Stimulated activated naive B cell treated with anti-CD40 and anti-IgM and Interleukin-4, amounts not matched to agents 10 μg/mL and 1 μg/mL and 100 μg/mL, for 72 hours (primary cell): Measurements from ENCODE around the gene TMEM229B.

Experiments
- ATAC-seq, 2 donors: fragments of 150-1000 bp; cut with Tn5 transposase; replicated peaks; 2 replicates each; pipeline ENCODE4 v1.10.0; 2021; ENCODE audit warnings: moderate library complexity in 1 of 2
- DNase-seq: peaks from one replicate; pipeline ENCODE4 v3.0.0; 2021
- H3K27ac Mint-ChIP-seq: one replicate; pipeline ENCODE4 v1.8.0; 2022; ENCODE audit warnings: mild to moderate bottlenecking, mixed read lengths
- H3K27me3 Mint-ChIP-seq, 2 donors: one replicate each; pipeline ENCODE4 v1.8.0; 2022; ENCODE audit warnings: mixed read lengths in 2 of 2
- H3K36me3 Mint-ChIP-seq, 2 donors: one replicate each; pipeline ENCODE4 v1.8.0; 2022; ENCODE audit warnings: mixed read lengths in 2 of 2, mild to moderate bottlenecking in 1 of 2
- H3K4me1 Mint-ChIP-seq, 2 donors: one replicate each; pipeline ENCODE4 v1.8.0; 2022; ENCODE audit warnings: mixed read lengths in 2 of 2, mild to moderate bottlenecking in 1 of 2
- H3K4me3 Mint-ChIP-seq, 2 donors: one replicate each; pipeline ENCODE4 v1.8.0; 2022; ENCODE audit warnings: mild to moderate bottlenecking in 2 of 2, mixed read lengths in 2 of 2, moderate library complexity in 1 of 2
- H3K9me3 Mint-ChIP-seq, 2 donors: one replicate each; pipeline ENCODE4 v1.8.0; 2022; ENCODE audit warnings: mixed read lengths in 2 of 2, mild to moderate bottlenecking in 1 of 2

The TMEM229B gene

GRCh38 chr14:67487937-67488893, at the start of gene TMEM229B:
TMEM229B (minus strand) TSS chr14:67488721; CDS start chr14:67473923, 14,798 bp downstream.
- Mint-ChIP-seq H3K36me3 (peaks cover 10 to 17% of the 10 kb centered on the region in 2 donors), H3K9me3 (peaks cover 0 to 5% of the 10 kb centered on the region in 2 donors), H3K4me1 (peaks cover 53 to 85% of the 10 kb centered on the region in 2 donors), H3K27ac (peak within 1 kb of the TSS; percentile 95), H3K27me3 (no peaks in the 10 kb centered on the region), H3K4me3 (peak within 1 kb of the TSS; percentile 74 to 84)
- ATAC-seq = peak; percentile 91 to 93
- DNase-seq = peak; percentile 89

GRCh38 chr14:67537736-67538135, 49.2 kb upstream of the TMEM229B start:
- H3K27me3 Mint-ChIP-seq = peaks cover 30 to 44% of the 10 kb centered on the region in 2 donors
- H3K36me3 Mint-ChIP-seq = no peaks in the 10 kb centered on the region
- H3K4me1 Mint-ChIP-seq = peaks cover 10 to 14% of the 10 kb centered on the region in 2 donors
- DNase-seq = no peak
- no peak overlapping the region for H3K27ac Mint-ChIP-seq
- no peak for ATAC-seq
- H3K4me3 Mint-ChIP-seq = no peak overlapping the region
- no peaks in the 10 kb centered on the region for H3K9me3 Mint-ChIP-seq

DNA sequence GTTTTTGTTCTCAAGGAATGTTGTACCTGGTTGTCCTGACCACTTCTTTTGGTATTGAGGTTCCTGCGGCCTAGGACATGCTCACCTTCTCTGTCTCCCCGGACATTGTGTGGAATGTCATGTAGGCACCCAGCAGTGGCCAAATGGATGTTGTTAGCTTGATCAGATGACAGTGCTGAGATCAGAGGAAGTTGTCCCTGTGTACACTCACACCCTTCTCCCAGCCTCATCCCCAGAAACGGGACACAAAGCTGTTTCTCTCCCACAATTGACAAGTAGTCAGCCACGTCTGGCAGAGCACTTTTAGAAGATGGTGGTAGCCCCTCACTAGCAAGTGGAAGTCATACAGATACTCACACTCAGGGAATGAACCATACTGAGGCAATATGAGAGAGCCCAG, 47.6 kb upstream of the TMEM229B start:
- DNase-seq (no peak), ATAC-seq (no peak)
- no peak overlapping the region for H3K4me3 Mint-ChIP-seq
- no peak overlapping the region for H3K27ac Mint-ChIP-seq
- H3K27me3 Mint-ChIP-seq = peaks cover 23 to 37% of the 10 kb centered on the region in 2 donors
- H3K4me1 Mint-ChIP-seq = peaks cover 5 to 8% of the 10 kb centered on the region in 2 donors
- no peaks in the 10 kb centered on the region for H3K36me3 Mint-ChIP-seq
- no peaks in the 10 kb centered on the region for H3K9me3 Mint-ChIP-seq

DNA sequence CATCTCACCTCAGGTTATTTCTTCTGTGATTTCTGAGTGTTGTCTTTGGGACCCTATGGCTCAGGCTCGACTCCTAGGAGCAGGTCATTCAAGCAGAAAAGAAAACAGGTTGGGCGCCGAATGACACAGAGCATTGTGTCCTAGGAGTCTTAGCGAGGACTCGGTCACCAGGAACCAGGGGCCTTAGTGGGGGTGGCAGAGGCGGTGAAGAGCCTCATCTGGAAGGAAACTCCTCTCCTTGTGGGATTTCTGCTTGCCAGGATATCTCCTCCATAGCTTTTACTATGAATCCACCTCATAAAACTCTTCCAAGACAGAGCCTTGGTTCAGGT, 45.2 kb upstream of the TMEM229B start:
- H3K27ac Mint-ChIP-seq = no peak overlapping the region
- DNase-seq = no peak
- no peaks in the 10 kb centered on the region for H3K36me3 Mint-ChIP-seq
- ATAC-seq = no peak
- peaks cover 40 to 51% of the 10 kb centered on the region in 2 donors for H3K27me3 Mint-ChIP-seq
- peak overlapping the region; percentile 66 to 74 for H3K4me3 Mint-ChIP-seq
- no peaks in the 10 kb centered on the region for H3K9me3 Mint-ChIP-seq
- H3K4me1 Mint-ChIP-seq = peaks cover 5 to 8% of the 10 kb centered on the region in 2 donors

- DNase-seq = peak; percentile 31
- ATAC-seq = peak; percentile 82 to 85
- H3K36me3 Mint-ChIP-seq = no peaks in the 10 kb centered on the region
- peaks cover 5 to 7% of the 10 kb centered on the region in 2 donors for H3K4me1 Mint-ChIP-seq
- H3K27me3 Mint-ChIP-seq = peaks cover 45 to 57% of the 10 kb centered on the region in 2 donors
- H3K9me3 Mint-ChIP-seq = no peaks in the 10 kb centered on the region
- peak within 1 kb of the TSS; percentile 74 to 81 for H3K4me3 Mint-ChIP-seq
- no peak within 1 kb of the TSS for H3K27ac Mint-ChIP-seq
Measured at GRCh38 chr14:67532998-67533753, 44.7 kb upstream of the TMEM229B start, which contains the start of gene PLEKHH1. PLEKHH1 (plus strand) TSS chr14:67533290; CDS start chr14:67541868, 8,578 bp downstream.

DNA sequence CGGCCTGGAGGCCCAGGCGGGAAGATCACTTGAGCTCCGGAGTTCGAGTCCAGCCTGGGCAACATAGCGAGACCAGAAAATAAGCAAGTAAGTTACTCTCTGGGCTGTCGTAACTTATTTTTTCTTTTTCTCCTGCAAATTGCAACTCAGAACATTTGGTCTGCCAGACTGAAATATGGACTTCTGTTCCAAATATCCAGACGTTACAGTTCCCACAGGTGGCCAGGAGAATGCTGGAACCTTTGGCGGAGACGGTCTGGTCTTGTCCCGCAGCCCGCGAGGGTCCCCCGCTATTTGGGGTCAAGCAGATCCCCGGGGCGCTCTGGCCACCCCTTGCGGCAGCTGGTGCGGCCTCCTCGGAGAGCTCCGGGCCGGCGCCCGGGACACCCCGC, 44.1 kb upstream of the TMEM229B start:
- Mint-ChIP-seq H3K36me3 (no peaks in the 10 kb centered on the region), H3K4me3 (peak overlapping the region; percentile 39 to 81), H3K4me1 (peaks cover under 1 to 3% of the 10 kb centered on the region in 2 donors), H3K27ac (no peak overlapping the region), H3K27me3 (peaks cover 45 to 63% of the 10 kb centered on the region in 2 donors), H3K9me3 (no peaks in the 10 kb centered on the region)
- ATAC-seq (no peak), DNase-seq (no peak)

DNA sequence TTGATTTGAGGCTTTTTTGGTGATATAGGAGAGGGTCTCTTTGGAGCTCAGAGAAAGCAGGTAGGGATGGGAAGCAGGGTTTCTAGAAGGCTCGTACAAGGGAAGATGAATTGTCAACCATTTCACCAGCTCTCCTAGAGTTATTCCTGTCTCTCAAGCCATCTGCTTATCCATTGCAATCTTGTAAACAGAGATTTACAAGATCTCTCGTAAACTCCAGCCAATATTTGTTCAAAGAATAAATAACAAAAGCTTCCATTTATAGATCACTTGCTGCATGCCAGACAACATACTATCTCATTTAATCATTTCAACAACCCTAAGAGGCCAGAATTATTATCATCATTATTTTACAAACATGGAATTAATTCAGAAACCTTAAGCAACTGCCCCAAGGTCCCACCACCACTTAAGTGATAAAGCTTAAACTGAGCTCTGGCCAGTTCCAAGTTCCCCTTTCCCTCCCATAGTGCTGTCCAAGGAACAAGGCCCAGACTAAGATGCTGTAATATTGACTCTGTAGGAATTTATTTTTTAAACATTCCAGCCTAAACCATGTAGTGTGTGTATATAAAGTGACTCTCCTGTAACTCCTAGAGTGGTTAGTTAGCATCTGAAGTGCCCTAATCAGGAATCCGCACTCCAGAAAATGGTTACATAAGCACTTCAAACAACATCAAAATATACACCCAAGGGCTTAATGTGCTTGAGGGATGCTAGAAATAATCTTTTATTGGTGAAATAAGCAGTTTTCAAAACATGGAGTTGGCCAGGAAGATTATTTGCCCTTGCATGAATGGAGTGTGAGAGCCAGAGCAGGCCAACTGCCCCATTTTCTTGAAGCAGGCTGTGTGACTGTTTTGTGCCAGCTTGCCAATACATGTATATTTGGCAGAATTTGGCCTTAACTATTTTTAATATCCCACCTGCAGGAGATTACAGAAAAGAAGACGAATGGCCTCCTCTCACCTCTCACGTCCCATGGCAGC, 41.7 kb upstream of the TMEM229B start:
- DNase-seq = no peak
- Mint-ChIP-seq H3K4me1 (peaks cover 6% of the 10 kb centered on the region in 2 donors), H3K27ac (no peak overlapping the region), H3K27me3 (peaks cover 52 to 73% of the 10 kb centered on the region in 2 donors), H3K9me3 (no peaks in the 10 kb centered on the region), H3K4me3 (no peak overlapping the region), H3K36me3 (no peaks in the 10 kb centered on the region)
- no peak for ATAC-seq

- no peak for DNase-seq
- Mint-ChIP-seq H3K27ac (no peak overlapping the region), H3K9me3 (no peaks in the 10 kb centered on the region), H3K36me3 (no peaks in the 10 kb centered on the region), H3K27me3 (peaks cover 53 to 74% of the 10 kb centered on the region in 2 donors), H3K4me3 (no peak overlapping the region), H3K4me1 (peaks cover 4 to 6% of the 10 kb centered on the region in 2 donors)
- no peak for ATAC-seq
Measured at GRCh38 chr14:67528276-67528675, 39.8 kb upstream of the TMEM229B start.

DNA sequence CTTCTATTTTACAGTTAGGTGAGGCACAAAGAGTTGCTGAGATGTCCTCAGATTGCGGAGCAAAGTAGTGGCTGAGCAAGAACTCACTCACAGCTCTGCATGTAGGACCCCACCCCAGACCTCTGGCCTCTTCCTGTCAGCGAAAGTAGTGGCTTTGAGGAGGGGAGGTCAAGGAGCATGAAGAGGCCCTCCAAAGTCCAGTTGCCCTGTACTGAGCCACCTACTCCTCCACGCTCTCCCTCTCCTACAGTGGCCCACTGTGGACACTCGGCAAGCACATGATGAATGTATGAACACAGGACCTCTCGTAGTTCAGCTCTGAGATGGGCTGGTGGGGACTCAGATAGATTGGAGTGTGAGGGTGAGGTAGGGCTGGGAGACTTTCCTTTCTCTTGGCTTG, 39.2 kb upstream of the TMEM229B start:
- Mint-ChIP-seq H3K36me3 (no peaks in the 10 kb centered on the region), H3K4me1 (peaks cover 4 to 6% of the 10 kb centered on the region in 2 donors), H3K4me3 (no peak overlapping the region), H3K27ac (no peak overlapping the region), H3K9me3 (no peaks in the 10 kb centered on the region), H3K27me3 (peaks cover 53 to 79% of the 10 kb centered on the region in 2 donors)
- no peak for ATAC-seq
- no peak for DNase-seq

- peak; percentile 85 to 95 for ATAC-seq
- Mint-ChIP-seq H3K9me3 (no peaks in the 10 kb centered on the region), H3K36me3 (no peaks in the 10 kb centered on the region), H3K27ac (peak overlapping the region; percentile 20), H3K4me3 (no peak overlapping the region), H3K4me1 (peaks cover 4 to 6% of the 10 kb centered on the region in 2 donors), H3K27me3 (peaks cover 48 to 82% of the 10 kb centered on the region in 2 donors)
- peak; percentile 18 for DNase-seq
Measured at GRCh38 chr14:67526676-67527459, 38.3 kb upstream of the TMEM229B start.

- Mint-ChIP-seq H3K36me3 (no peaks in the 10 kb centered on the region), H3K27ac (no peak overlapping the region), H3K27me3 (peaks cover 53 to 88% of the 10 kb centered on the region in 2 donors), H3K9me3 (no peaks in the 10 kb centered on the region), H3K4me3 (no peak overlapping the region), H3K4me1 (peaks cover 4 to 6% of the 10 kb centered on the region in 2 donors)
- DNase-seq (no peak), ATAC-seq (no peak)
Measured at GRCh38 chr14:67526181-67526580, 37.7 kb upstream of the TMEM229B start.

GRCh38 chr14:67525389-67525788, 36.9 kb upstream of the TMEM229B start:
- Mint-ChIP-seq H3K27ac (no peak overlapping the region), H3K27me3 (peaks cover 48 to 85% of the 10 kb centered on the region in 2 donors), H3K36me3 (no peaks in the 10 kb centered on the region), H3K4me3 (no peak overlapping the region), H3K4me1 (peaks cover 4 to 6% of the 10 kb centered on the region in 2 donors), H3K9me3 (no peaks in the 10 kb centered on the region)
- ATAC-seq (no peak), DNase-seq (no peak)

- Mint-ChIP-seq H3K4me1 (peaks cover 4 to 6% of the 10 kb centered on the region in 2 donors), H3K4me3 (no peak overlapping the region), H3K36me3 (no peaks in the 10 kb centered on the region), H3K27me3 (peaks cover 41 to 85% of the 10 kb centered on the region in 2 donors), H3K9me3 (no peaks in the 10 kb centered on the region), H3K27ac (no peak overlapping the region)
- DNase-seq (no peak), ATAC-seq (no peak)
Measured at GRCh38 chr14:67524634-67524963, 36.1 kb upstream of the TMEM229B start.
